ENCODE measurements around the gene KHDRBS1.

DNA sequence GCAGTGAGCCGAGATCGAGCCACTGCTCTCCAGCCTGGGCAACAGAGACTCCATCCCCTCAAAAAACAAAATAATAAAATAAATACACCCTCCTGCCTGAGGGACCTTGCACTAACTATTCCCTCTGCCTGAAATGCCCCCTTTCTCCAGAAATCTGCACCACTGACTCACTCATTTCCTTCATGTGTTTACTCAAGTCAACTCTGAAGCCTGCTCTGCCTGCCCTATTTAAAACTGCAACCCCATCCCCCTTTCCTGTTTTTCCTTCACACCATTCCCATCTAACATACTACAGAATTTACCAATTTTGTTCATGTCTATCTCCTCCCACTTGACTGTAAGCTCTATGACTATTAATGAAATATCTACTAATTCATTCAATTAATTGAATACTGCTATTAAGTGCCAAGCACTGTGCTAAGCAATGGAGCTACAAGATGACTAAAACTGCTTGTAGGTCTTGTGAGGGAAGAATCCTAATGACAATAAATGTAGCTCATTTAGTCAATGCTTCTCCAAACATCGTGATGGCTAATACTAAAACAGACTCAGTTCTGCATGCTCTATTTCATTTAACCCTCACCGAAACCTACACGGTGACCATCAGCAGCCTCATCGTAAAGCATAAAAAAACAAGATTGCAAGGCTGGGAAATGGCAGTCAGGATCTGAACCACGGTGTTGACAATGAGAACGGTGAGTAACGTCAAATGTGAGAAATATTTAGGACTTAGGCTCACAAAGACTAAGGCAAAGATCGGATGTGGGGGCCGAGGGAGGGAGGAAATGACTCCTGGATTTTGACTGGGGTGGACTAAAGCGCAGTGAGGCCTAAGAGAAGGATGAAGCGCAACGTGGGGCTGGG lies 58.3 kb downstream of the KHDRBS1 start:
- TF ChIP-seq EZH2phosphoT487 (IDR thresholded peaks at IDR 0.05; ENCODE audit: borderline replicate concordance, low read length), result no peak
- TF ChIP-seq, protein P1, sequence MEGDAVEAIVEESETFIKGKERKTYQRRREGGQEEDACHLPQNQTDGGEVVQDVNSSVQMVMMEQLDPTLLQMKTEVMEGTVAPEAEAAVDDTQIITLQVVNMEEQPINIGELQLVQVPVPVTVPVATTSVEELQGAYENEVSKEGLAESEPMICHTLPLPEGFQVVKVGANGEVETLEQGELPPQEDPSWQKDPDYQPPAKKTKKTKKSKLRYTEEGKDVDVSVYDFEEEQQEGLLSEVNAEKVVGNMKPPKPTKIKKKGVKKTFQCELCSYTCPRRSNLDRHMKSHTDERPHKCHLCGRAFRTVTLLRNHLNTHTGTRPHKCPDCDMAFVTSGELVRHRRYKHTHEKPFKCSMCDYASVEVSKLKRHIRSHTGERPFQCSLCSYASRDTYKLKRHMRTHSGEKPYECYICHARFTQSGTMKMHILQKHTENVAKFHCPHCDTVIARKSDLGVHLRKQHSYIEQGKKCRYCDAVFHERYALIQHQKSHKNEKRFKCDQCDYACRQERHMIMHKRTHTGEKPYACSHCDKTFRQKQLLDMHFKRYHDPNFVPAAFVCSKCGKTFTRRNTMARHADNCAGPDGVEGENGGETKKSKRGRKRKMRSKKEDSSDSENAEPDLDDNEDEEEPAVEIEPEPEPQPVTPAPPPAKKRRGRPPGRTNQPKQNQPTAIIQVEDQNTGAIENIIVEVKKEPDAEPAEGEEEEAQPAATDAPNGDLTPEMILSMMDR (IDR thresholded peaks at IDR 0.05; ENCODE audit: low read depth, low read length, poor library complexity, severe bottlenecking), result no peak
